CD4-positive, CD25-positive, alpha-beta regulatory T cell (primary cell): Measurements from ENCODE around the gene RPL10. TPM values are rescaled to one million over a fixed set of nuclear protein-coding genes. Genes with fewer than 3 reads are reported as not detected.

ENCODE experiments used
- ATAC-seq, 2 donors: fragments of 150-1000 bp; cut with Tn5 transposase; one replicate each; pipeline ENCODE4 v1.10.0; 2021; ENCODE audit warnings: low read depth in 2 of 2, moderate number of reproducible peaks in 2 of 2, moderate library complexity in 1 of 2
- DNase-seq, 3 donors: peaks; one replicate each; pipeline versions ENCODE4 v3.0.0 to v3.0.0-alpha.2; 2012 to 2022; ENCODE audit warnings: mixed read lengths in 1 of 3
- H3K27ac ChIP-seq: one replicate; pipeline ENCODE4 v1.7.0; 2013; ENCODE audit warnings: mild to moderate bottlenecking, low read length; ENCODE audit not compliant: insufficient read depth, poor library complexity, severe bottlenecking
- H3K27me3 ChIP-seq: one replicate; pipeline ENCODE4 v1.7.0; 2013; ENCODE audit warnings: low read length; ENCODE audit not compliant: control insufficient read depth, insufficient read depth
- H3K36me3 ChIP-seq: one replicate; pipeline ENCODE4 v1.7.0; 2013; ENCODE audit warnings: mild to moderate bottlenecking, low read length, moderate library complexity; ENCODE audit not compliant: control insufficient read depth, insufficient read depth
- H3K4me1 ChIP-seq: 2 replicates; pipeline ENCODE4 v1.7.0; 2013; ENCODE audit warnings: mild to moderate bottlenecking, low read length; ENCODE audit not compliant: insufficient read depth, control insufficient read depth, poor library complexity, severe bottlenecking
- H3K4me3 ChIP-seq: one replicate; pipeline ENCODE4 v1.7.0; 2013; ENCODE audit warnings: low read depth, mild to moderate bottlenecking, low read length, moderate library complexity
- H3K9me3 ChIP-seq, 2 experiments: 1 replicate in 1 of 2; 2 replicates in 1 of 2; pipeline ENCODE4 v1.7.0; 2013; ENCODE audit warnings: low read length in 2 of 2, mild to moderate bottlenecking in 1 of 2, moderate library complexity in 1 of 2; ENCODE audit not compliant: control insufficient read depth in 2 of 2
- H3K27ac Mint-ChIP-seq, 3 donors: one replicate each; pipeline ENCODE4 v1.8.0; 2020 to 2022; ENCODE audit warnings: mild to moderate bottlenecking in 3 of 3, mixed read lengths in 3 of 3, moderate library complexity in 2 of 3
- H3K27me3 Mint-ChIP-seq: one replicate; pipeline ENCODE4 v1.8.0; 2022; ENCODE audit warnings: mild to moderate bottlenecking, mixed read lengths
- H3K36me3 Mint-ChIP-seq: one replicate; pipeline ENCODE4 v1.8.0; 2020; ENCODE audit warnings: mixed read lengths
- H3K4me1 Mint-ChIP-seq, 4 donors: one replicate each; pipeline ENCODE4 v1.8.0; 2020 to 2022; ENCODE audit warnings: mixed read lengths in 4 of 4, mild to moderate bottlenecking in 1 of 4
- H3K4me3 Mint-ChIP-seq, 4 donors: one replicate each; pipeline ENCODE4 v1.8.0; 2020 to 2022; ENCODE audit warnings: mild to moderate bottlenecking in 4 of 4, mixed read lengths in 4 of 4, moderate library complexity in 3 of 4
- H3K9me3 Mint-ChIP-seq, 7 donors: one replicate each; pipeline ENCODE4 v1.8.0; 2020 to 2022; ENCODE audit warnings: mixed read lengths in 7 of 7, mild to moderate bottlenecking in 3 of 7, moderate library complexity in 2 of 7
- polyA plus RNA-seq, 4 donors: library from polyadenylated mRNA; unstranded; fragments of 300-500 nt; fragmentation: Illumina TruSeq; gene quantifications; one replicate each; pipeline ENCODE4 v1.2.3, GENCODE V29; 2021
- total RNA-seq: library from RNA; stranded (reverse); gene quantifications from one replicate; pipeline ENCODE4 v1.2.3, GENCODE V29; 2022

The RPL10 gene
- total and polyA plus RNA-seq, 5 donors from 2014 or later: 3,877 to 6,073 (median 4,330) TPM

DNA sequence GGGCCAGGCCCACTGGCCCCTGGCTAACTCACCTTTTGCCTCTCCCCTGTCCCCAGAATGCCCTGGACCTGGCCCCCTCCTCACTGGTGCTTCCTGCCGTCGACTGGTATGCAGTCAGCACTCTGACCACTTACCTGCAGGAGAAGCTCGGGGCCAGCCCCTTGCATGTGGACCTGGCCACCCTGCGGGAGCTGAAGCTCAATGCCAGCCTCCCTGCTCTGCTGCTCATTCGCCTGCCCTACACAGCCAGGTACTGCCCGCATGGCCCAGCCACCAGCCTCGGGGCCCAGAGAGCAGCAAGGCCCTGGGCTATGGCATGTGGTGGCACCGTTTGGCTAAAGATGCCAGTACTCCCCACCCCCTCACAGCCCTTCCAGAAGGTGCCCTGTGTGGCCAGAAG is 34.0 kb downstream of the RPL10 start:
- no peak for DNase-seq
- peaks cover 24% of the 10 kb centered on the region for H3K4me1 ChIP-seq
- H3K9me3 ChIP-seq: no peaks in the 10 kb centered on the region
- no peaks in the 10 kb centered on the region for H3K9me3 Mint-ChIP-seq
- no peak overlapping the region for H3K27ac Mint-ChIP-seq
- ATAC-seq: no peak
- H3K4me1 Mint-ChIP-seq: peaks cover 0 to 35% (median 19%) of the 10 kb centered on the region in 4 donors
- no peak overlapping the region for H3K27ac ChIP-seq
- no peaks in the 10 kb centered on the region for H3K27me3 ChIP-seq
- H3K4me3 ChIP-seq: no peak overlapping the region
- H3K27me3 Mint-ChIP-seq: no peaks in the 10 kb centered on the region
- H3K36me3 Mint-ChIP-seq: peaks cover 5% of the 10 kb centered on the region
- H3K4me3 Mint-ChIP-seq: no peak overlapping the region
- H3K36me3 ChIP-seq: peaks cover 8% of the 10 kb centered on the region

DNA sequence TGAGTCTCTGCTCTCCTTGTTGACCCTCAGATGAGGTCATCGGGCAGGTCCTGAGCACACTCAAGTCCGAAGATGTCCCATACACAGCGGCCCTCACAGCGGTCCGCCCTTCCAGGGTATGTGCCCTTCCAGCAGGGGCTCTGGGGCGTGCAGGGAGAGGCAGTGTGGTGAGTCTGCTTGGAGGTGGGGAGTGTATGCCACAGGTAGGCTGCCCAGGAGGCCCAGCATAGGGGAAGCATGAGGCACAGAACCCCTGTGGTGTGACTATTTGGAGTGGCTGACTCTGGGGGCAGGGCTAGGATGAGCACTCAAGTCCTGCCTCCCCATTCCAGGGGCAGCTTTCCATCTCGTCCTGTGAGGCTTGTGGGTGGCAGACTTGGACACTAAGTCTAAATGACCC is 35.4 kb downstream of the RPL10 start:
- no peak overlapping the region for H3K27ac ChIP-seq
- Mint-ChIP-seq H3K4me1 (peaks cover 0 to 29% (median 14%) of the 10 kb centered on the region in 4 donors), H3K4me3 (peak overlapping the region in 2 of 4 donors; percentile 51 to 59), H3K9me3 (peaks cover 0 to 2% (median 0%) of the 10 kb centered on the region in 7 donors), H3K27ac (peak overlapping the region in 1 of 3 donors; percentile 52), H3K27me3 (no peaks in the 10 kb centered on the region), H3K36me3 (peaks cover 5% of the 10 kb centered on the region)
- peaks cover 8% of the 10 kb centered on the region for H3K36me3 ChIP-seq
- ATAC-seq (no peak), DNase-seq (no peak)
- no peaks in the 10 kb centered on the region for H3K27me3 ChIP-seq
- H3K9me3 ChIP-seq: no peaks in the 10 kb centered on the region
- H3K4me3 ChIP-seq: no peak overlapping the region
- H3K4me1 ChIP-seq: peaks cover 35% of the 10 kb centered on the region

DNA sequence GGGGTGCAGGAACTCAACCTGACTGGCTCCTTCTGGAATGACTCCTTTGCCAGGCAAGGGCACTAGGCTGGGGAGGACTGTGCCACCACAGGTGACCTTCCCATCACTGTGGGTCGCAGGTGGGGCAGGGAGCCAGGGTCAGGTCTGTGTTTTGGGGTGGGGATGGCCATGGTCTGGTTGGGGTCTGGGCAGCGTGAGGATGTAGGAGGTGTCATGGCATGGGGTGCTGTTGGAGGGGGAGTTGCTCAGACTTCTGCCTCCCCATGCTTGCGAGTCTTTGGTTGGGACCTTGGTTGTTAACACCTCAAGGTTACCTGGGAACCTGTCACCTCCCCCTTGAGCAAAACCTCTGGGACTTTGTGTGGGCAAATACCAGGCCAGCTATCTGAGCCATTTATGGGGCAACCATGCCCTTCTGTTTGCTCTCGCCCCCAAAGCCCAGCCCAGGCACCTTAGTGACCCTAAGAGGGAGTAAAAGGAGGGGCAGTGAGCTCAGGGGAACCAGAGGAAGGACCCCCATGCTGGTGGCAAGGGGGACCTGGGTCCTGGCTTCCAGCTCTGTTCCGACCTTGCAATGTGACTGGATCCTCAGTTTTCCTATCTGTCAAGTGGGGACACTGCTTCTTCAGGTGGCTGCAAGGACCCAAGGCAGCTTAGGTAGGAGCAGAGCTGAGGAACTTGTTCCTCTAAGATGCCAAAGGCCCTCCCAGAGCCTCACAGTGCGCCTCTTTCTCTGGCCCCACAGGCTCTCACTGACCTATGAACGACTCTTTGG is 36.4 kb downstream of the RPL10 start:
- no peak overlapping the region for H3K27ac ChIP-seq
- Mint-ChIP-seq H3K27ac (peak overlapping the region in 1 of 3 donors; percentile 43), H3K36me3 (peaks cover 5% of the 10 kb centered on the region)

DNA sequence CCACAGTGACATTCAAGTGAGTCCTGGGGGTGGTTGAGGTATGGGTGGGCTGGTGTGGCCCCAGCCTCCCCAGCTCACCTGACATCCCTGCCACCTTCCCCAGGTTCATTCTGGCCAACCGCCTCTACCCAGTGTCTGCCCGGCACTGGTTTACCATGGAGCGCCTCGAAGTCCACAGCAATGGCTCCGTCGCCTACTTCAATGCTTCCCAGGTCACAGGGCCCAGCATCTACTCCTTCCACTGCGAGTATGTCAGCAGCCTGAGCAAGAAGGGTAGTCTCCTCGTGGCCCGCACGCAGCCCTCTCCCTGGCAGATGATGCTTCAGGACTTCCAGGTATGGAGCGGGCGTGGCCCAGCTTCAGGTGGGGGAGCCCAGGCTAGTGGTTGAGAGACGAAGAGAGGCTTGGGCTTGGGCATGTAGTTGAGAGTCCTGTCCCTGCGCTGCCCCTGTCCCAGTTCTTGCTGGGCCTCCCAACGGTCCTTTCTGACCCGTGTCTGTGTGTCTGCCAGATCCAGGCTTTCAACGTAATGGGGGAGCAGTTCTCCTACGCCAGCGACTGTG is 37.1 kb downstream of the RPL10 start:
- Mint-ChIP-seq H3K27ac (peak overlapping the region in 1 of 3 donors; percentile 43), H3K36me3 (peaks cover 5% of the 10 kb centered on the region), H3K9me3 (peaks cover 0 to 2% (median 0%) of the 10 kb centered on the region in 7 donors), H3K4me3 (peak overlapping the region in 2 of 4 donors; percentile 43 to 83), H3K4me1 (peaks cover 0 to 26% (median 7%) of the 10 kb centered on the region in 4 donors), H3K27me3 (no peaks in the 10 kb centered on the region)
- DNase-seq (no peak), ATAC-seq (no peak)
- peaks cover 27% of the 10 kb centered on the region for H3K4me1 ChIP-seq
- H3K36me3 ChIP-seq: peaks cover 13% of the 10 kb centered on the region
- no peak overlapping the region for H3K27ac ChIP-seq
- H3K4me3 ChIP-seq: no peak overlapping the region
- no peaks in the 10 kb centered on the region for H3K9me3 ChIP-seq
- H3K27me3 ChIP-seq: no peaks in the 10 kb centered on the region

More for the DNA sequence above, 36.4 kb downstream of the RPL10 start:
- DNase-seq: no peak
- ATAC-seq: no peak
- H3K9me3 ChIP-seq: no peaks in the 10 kb centered on the region
- peaks cover 33% of the 10 kb centered on the region for H3K4me1 ChIP-seq
- H3K4me3 ChIP-seq: no peak overlapping the region
- Mint-ChIP-seq H3K4me3 (peak overlapping the region in 1 of 4 donors; percentile 83), H3K4me1 (peaks cover 0 to 27% (median 10%) of the 10 kb centered on the region in 4 donors), H3K27me3 (no peaks in the 10 kb centered on the region), H3K9me3 (peaks cover 0 to 2% (median 0%) of the 10 kb centered on the region in 7 donors)
- H3K36me3 ChIP-seq: peaks cover 9% of the 10 kb centered on the region
- no peaks in the 10 kb centered on the region for H3K27me3 ChIP-seq

DNA sequence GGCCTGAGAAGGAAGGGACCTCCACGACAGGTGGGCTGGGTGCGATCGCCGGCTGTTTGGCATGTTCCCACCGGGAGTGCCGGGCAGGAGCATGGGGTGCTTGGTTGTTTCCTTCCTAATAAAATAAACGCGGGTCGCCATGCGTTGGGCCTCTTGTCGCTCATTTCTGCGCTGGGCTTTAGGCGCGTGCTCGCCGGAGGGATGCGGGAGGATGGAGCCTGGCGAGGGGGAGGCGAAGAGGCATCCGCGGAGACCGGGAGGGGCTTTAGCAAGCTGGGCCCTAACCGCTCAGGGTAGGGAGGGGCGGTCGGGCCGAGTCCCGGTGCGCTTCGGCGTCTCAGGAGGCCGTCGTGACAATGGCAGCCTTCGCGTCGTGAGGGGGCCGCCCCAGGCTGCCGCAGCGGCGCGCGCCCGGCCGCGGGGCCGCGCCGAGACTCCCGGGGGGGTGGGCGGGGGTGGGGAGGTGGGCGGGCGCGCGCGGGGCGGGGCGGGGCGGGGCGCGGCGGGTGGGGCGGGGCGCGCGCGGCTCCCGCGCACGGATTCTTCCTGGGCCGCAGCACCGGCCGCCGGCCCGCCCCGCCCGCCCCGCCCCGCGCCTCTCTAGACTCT is 38.3 kb downstream of the RPL10 start:
- Mint-ChIP-seq H3K27me3 (no peaks in the 10 kb centered on the region), H3K27ac (peak overlapping the region; percentile 43 to 91 (median 67)), H3K4me3 (peak overlapping the region; percentile 75 to 89 (median 84)), H3K4me1 (peaks cover 0 to 28% (median 7%) of the 10 kb centered on the region in 4 donors), H3K36me3 (peaks cover 6% of the 10 kb centered on the region), H3K9me3 (peaks cover 0 to 2% (median 0%) of the 10 kb centered on the region in 7 donors)
- Histone ChIP-seq H3K27ac (peak overlapping the region; percentile 83), H3K4me1 (peaks cover 33% of the 10 kb centered on the region), H3K9me3 (no peaks in the 10 kb centered on the region), H3K36me3 (peaks cover 13% of the 10 kb centered on the region), H3K4me3 (peak overlapping the region; percentile 37), H3K27me3 (no peaks in the 10 kb centered on the region)
- ATAC-seq (peak; percentile 68 to 69), DNase-seq (peak in 2 of 3 donors; percentile 57 to 59)

DNA sequence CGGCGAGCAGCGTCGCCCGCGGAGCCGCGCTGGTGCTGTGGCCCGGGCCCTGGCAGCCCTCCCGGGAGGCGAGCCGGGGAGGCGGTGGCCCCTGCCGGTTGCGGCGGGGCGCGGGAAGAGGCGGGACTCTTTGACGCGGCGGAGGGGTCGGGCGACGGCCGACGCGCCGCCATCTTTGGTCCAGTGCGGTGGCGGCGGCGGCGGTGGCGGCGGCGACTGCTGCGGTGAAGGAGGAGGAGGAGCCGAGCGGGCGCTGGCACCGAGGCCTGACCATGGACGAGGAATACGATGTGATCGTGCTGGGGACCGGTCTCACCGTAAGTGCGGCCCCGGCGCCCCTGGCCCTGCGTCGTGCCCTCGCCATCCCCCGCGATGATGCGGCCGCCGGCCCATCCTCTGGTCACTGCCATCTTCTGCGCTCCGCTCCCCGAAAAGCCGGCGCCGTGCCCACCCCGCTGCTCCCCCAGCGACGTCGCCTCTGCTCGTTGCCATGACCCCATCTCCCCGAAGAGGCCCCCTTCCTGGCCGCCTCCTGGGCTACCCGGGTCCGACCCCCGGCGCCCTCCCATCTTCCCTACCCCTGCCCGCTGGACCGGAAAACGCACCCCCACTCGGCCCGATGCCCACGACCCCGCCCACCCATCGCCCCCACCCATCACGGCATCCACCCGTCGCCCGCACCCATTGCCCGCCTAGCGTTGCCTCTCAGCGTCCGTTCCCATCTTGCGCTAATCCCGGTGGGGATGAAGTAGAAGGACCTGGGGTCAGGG is 39.0 kb downstream of the RPL10 start, which contains the start of gene GDI1:
Gene GDI1, plus strand, starts transcription at position 172 of the 770 bp plus-strand sequence. Its CDS starts 101 bp downstream, at position 273.
- H3K4me3 ChIP-seq: peak within 1 kb of the TSS; percentile 65
- peak within 1 kb of the TSS; percentile 86 to 91 (median 86) for H3K27ac Mint-ChIP-seq
- H3K36me3 Mint-ChIP-seq: peaks cover 9% of the 10 kb centered on the region

More for the DNA sequence above, 39.0 kb downstream of the RPL10 start, which contains the start of gene GDI1:
- DNase-seq (peak; percentile 61 to 66 (median 62)), ATAC-seq (peak; percentile 39 to 53)
- Histone ChIP-seq H3K27ac (peak within 1 kb of the TSS; percentile 83), H3K36me3 (peaks cover 15% of the 10 kb centered on the region), H3K9me3 (no peaks in the 10 kb centered on the region), H3K4me1 (peaks cover 40% of the 10 kb centered on the region), H3K27me3 (no peaks in the 10 kb centered on the region)
- peaks cover 0 to 34% (median 12%) of the 10 kb centered on the region in 4 donors for H3K4me1 Mint-ChIP-seq
- no peaks in the 10 kb centered on the region for H3K27me3 Mint-ChIP-seq
- peaks cover 0 to 2% (median 0%) of the 10 kb centered on the region in 7 donors for H3K9me3 Mint-ChIP-seq
- peak within 1 kb of the TSS; percentile 83 to 93 (median 88) for H3K4me3 Mint-ChIP-seq
